SK-N-SH treated with all-trans-retinoic acid at 6 μM for 48 hours (cell line): Measurements from ENCODE around the gene CBX7.

ENCODE experiments used
- ARNTL ChIP-seq: fragments of 450-650 bp; formaldehyde crosslinking; IDR thresholded peaks from 2 replicates; pipeline ENCODE4 v1.5.0; 2020; ENCODE audit warnings: low read depth, mild to moderate bottlenecking, moderate library complexity, borderline replicate concordance
- CSDC2 ChIP-seq: fragments of 250-450 bp; sonication (Bioruptor Pico); IDR thresholded peaks from 2 replicates; pipeline ENCODE4 v1.5.0; 2020; ENCODE audit warnings: mild to moderate bottlenecking, moderate library complexity
- ESRRG ChIP-seq: fragments of 250-450 bp; sonication (Bioruptor Pico); IDR thresholded peaks from 2 replicates; pipeline ENCODE4 v1.6.1; 2021; ENCODE audit warnings: mild to moderate bottlenecking
- PATZ1 ChIP-seq: fragments of 250-450 bp; sonication (Bioruptor Pico); IDR thresholded peaks from 2 replicates; pipeline ENCODE4 v1.8.0; 2020; ENCODE audit warnings: mild to moderate bottlenecking, moderate library complexity, borderline replicate concordance
- SNAI2 ChIP-seq: fragments of 250-450 bp; sonication (Bioruptor Pico); IDR thresholded peaks from 2 replicates; pipeline ENCODE4 v1.5.0; 2020; ENCODE audit warnings: mild to moderate bottlenecking, moderate library complexity
- TCF4 ChIP-seq: fragments of 250-450 bp; sonication (Bioruptor Pico); IDR thresholded peaks from 2 replicates; pipeline ENCODE4 v1.8.0; 2021; ENCODE audit warnings: mild to moderate bottlenecking, moderate library complexity, borderline replicate concordance
- ZC3H10 ChIP-seq: fragments of 250-450 bp; sonication (Bioruptor Pico); IDR thresholded peaks from 2 replicates; pipeline ENCODE4 v1.5.1; 2021; ENCODE audit warnings: mild to moderate bottlenecking, moderate library complexity
- ZNF70 ChIP-seq: fragments of 450-650 bp; formaldehyde crosslinking; IDR thresholded peaks from 2 replicates; pipeline ENCODE4 v1.5.0; 2020; ENCODE audit warnings: mild to moderate bottlenecking, moderate library complexity
- TF ChIP-seq, protein P1 (sequence below): fragments of 250-450 bp; sonication (Bioruptor Pico); IDR thresholded peaks from 2 replicates; pipeline ENCODE4 v1.5.1; 2020; ENCODE audit warnings: low read depth, mild to moderate bottlenecking, moderate library complexity
- TF ChIP-seq, protein P2 (sequence below): fragments of 250-450 bp; sonication (Bioruptor Pico); IDR thresholded peaks from 2 replicates; pipeline ENCODE4 v1.8.0; 2021; ENCODE audit warnings: low read depth, mild to moderate bottlenecking, moderate library complexity, borderline replicate concordance
- TF ChIP-seq, protein P3 (sequence below): fragments of 250-450 bp; sonication (Bioruptor Pico); IDR thresholded peaks from 2 replicates; pipeline ENCODE4 v1.5.0; 2020; ENCODE audit warnings: mild to moderate bottlenecking, moderate library complexity

DNA sequence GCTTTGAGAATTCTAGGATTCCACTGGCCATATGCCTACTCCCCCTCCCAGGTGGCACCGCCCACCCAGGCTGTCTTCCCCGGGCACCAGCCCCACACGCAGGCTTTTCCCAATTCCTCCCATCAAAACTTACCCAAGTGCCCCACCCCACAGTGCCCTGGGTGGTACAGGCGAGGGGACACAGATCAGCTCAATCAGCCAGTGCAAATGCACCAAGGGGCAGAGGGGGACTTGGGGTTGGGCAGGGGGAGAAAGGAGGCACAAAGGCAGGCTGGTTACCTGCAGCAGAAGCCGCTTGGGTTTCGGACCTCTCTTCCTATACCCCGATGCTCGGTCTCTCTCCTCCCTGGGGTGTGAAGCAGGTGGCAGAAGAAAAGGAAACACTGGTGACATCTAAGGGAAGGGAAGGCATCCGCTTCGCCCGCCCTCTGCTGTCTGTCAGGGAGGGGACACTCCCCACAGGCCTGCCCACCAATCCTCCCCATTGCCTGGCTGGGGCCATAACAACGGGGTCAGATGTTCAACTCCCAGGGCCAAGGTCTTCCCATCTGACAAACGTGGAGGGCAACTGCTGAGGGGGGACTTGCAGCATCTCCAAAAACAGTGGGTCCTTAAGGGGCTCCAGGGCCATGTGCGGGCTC lies 14.0 kb downstream of the CBX7 start:
- TF ChIP-seq SNAI2 (CRISPR knock-in tag): no peak
- TF ChIP-seq TCF4: no peak
- no peak for TF ChIP-seq ZNF70 (CRISPR knock-in tag)
- TF ChIP-seq, protein P1, sequence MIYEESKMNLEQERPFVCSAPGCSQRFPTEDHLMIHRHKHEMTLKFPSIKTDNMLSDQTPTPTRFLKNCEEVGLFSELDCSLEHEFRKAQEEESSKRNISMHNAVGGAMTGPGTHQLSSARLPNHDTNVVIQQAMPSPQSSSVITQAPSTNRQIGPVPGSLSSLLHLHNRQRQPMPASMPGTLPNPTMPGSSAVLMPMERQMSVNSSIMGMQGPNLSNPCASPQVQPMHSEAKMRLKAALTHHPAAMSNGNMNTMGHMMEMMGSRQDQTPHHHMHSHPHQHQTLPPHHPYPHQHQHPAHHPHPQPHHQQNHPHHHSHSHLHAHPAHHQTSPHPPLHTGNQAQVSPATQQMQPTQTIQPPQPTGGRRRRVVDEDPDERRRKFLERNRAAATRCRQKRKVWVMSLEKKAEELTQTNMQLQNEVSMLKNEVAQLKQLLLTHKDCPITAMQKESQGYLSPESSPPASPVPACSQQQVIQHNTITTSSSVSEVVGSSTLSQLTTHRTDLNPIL (CRISPR knock-in tag): no peak
- TF ChIP-seq PATZ1 (CRISPR knock-in tag): no peak
- TF ChIP-seq ZC3H10: no peak
- TF ChIP-seq, protein P2, sequence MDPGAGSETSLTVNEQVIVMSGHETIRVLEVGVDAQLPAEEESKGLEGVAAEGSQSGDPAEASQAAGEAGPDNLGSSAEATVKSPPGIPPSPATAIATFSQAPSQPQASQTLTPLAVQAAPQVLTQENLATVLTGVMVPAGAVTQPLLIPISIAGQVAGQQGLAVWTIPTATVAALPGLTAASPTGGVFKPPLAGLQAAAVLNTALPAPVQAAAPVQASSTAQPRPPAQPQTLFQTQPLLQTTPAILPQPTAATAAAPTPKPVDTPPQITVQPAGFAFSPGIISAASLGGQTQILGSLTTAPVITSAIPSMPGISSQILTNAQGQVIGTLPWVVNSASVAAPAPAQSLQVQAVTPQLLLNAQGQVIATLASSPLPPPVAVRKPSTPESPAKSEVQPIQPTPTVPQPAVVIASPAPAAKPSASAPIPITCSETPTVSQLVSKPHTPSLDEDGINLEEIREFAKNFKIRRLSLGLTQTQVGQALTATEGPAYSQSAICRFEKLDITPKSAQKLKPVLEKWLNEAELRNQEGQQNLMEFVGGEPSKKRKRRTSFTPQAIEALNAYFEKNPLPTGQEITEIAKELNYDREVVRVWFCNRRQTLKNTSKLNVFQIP (CRISPR knock-in tag): no peak
- no peak for TF ChIP-seq ARNTL (CRISPR knock-in tag)
- TF ChIP-seq, protein P3, sequence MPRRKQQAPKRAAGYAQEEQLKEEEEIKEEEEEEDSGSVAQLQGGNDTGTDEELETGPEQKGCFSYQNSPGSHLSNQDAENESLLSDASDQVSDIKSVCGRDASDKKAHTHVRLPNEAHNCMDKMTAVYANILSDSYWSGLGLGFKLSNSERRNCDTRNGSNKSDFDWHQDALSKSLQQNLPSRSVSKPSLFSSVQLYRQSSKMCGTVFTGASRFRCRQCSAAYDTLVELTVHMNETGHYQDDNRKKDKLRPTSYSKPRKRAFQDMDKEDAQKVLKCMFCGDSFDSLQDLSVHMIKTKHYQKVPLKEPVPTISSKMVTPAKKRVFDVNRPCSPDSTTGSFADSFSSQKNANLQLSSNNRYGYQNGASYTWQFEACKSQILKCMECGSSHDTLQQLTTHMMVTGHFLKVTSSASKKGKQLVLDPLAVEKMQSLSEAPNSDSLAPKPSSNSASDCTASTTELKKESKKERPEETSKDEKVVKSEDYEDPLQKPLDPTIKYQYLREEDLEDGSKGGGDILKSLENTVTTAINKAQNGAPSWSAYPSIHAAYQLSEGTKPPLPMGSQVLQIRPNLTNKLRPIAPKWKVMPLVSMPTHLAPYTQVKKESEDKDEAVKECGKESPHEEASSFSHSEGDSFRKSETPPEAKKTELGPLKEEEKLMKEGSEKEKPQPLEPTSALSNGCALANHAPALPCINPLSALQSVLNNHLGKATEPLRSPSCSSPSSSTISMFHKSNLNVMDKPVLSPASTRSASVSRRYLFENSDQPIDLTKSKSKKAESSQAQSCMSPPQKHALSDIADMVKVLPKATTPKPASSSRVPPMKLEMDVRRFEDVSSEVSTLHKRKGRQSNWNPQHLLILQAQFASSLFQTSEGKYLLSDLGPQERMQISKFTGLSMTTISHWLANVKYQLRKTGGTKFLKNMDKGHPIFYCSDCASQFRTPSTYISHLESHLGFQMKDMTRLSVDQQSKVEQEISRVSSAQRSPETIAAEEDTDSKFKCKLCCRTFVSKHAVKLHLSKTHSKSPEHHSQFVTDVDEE: no peak
- TF ChIP-seq ESRRG (CRISPR knock-in tag): no peak
- no peak for TF ChIP-seq CSDC2
